HCT116 (cell line): ENCODE data around the gene CTIF. TPM values are rescaled to one million over a fixed set of nuclear protein-coding genes. Genes with fewer than 3 reads are reported as not detected.

Source experiments
- ATAC-seq: fragments of 200-7000 bp; cut with Tn5 transposase; 2 replicates; pipeline ENCODE4 v1.9.1; 2020; ENCODE audit warnings: mild to moderate bottlenecking, moderate library complexity
- BruUV-seq: library from RNA; stranded (reverse); fragments of 400-500 nt; replicated peaks from 2 replicates; lab custom pipeline; 2021; lab: Mats Ljungman, UMichigan
- CTCF ChIA-PET: fragments of 300-600 bp; sonication (Branson Sonifier 250); formaldehyde crosslinking; loops from one replicate; lab custom pipeline; 2021; ENCODE audit warnings: antibody characterized with exemption; lab: Charles Lee
- POLR2A ChIA-PET: fragments of 300-600, 350-600 bp; sonication (Branson Sonifier 250); formaldehyde crosslinking; loops from one replicate; lab custom pipeline; 2021; ENCODE audit warnings: antibody characterized with exemption; lab: Charles Lee
- RAD21 ChIA-PET, 2 experiments: fragments of 300-600 bp; sonication (Branson Sonifier 250); formaldehyde crosslinking; loops; one replicate each; lab custom pipeline; 2023; ENCODE audit warnings: low total read pairs in 2 of 2; ENCODE audit not compliant: uncharacterized antibody in 2 of 2, unreplicated experiment in 2 of 2, low non-redundant PET in 1 of 2; lab: Charles Lee
- DNase-seq: peaks from one replicate; pipeline ENCODE4 v3.0.0-alpha.2; 2010; ENCODE audit warnings: low read depth, low spot score
- H2AFZ ChIP-seq: fragments of 200-600 bp; shearing (Covaris generic), sonication (generic); 2 replicates; pipeline ENCODE4 v1.6.1; 2017; ENCODE audit warnings: low read depth, mixed run types, mixed read lengths, antibody characterized with exemption, low read length; ENCODE audit not compliant: poor library complexity, severe bottlenecking
- H3K27ac ChIP-seq: 2 replicates; pipeline ENCODE4 v1.5.1; 2012; ENCODE audit warnings: low read depth, low read length
- H3K27me3 ChIP-seq: fragments of 200-600 bp; sonication (generic); 2 replicates; pipeline ENCODE4 v1.6.1; 2016; ENCODE audit warnings: mixed run types, low read length, mixed read lengths; ENCODE audit not compliant: insufficient read depth
- H3K36me3 ChIP-seq, 2 experiments: fragments of 200-500 bp in 1 of 2; fragments of 200-600 bp in 1 of 2; sonication (Bioruptor generic) in 1 of 2; sonication (generic) in 1 of 2; 2 replicates each; pipeline versions ENCODE4 v1.5.1 to v1.6.1; 2014 to 2016; ENCODE audit warnings: low read length in 2 of 2, inconsistent platforms in 1 of 2, mixed read lengths in 1 of 2, mixed run types in 1 of 2; ENCODE audit not compliant: insufficient read depth in 2 of 2, control insufficient read depth in 1 of 2
- H3K4me1 ChIP-seq, 2 experiments: fragments of 200-600 bp in 1 of 2; sonication (generic) in 1 of 2; 2 replicates each; pipeline versions ENCODE4 v1.5.1 to v1.6.1; 2012 to 2017; ENCODE audit warnings: low read length in 2 of 2, inconsistent platforms in 1 of 2, mild to moderate bottlenecking in 1 of 2, mixed read lengths in 1 of 2, mixed run types in 1 of 2, moderate library complexity in 1 of 2; ENCODE audit not compliant: insufficient read depth in 2 of 2, control insufficient read depth in 1 of 2
- H3K4me2 ChIP-seq: fragments of 200-600 bp; sonication (generic); 2 replicates; pipeline ENCODE4 v1.6.1; 2017; ENCODE audit warnings: mixed run types, low read length, mixed read lengths
- H3K4me3 ChIP-seq, 2 experiments: fragments of 200-600 bp in 1 of 2; sonication (generic) in 1 of 2; replicated peaks in 1 of 2; 2 replicates each; pipeline ENCODE4 v1.5.1; 2011 to 2016; ENCODE audit warnings: low read length in 2 of 2, control low read depth in 1 of 2, low read depth in 1 of 2, mild to moderate bottlenecking in 1 of 2, mixed read lengths in 1 of 2, mixed run types in 1 of 2
- H3K79me2 ChIP-seq: fragments of 200-600 bp; sonication (generic); 2 replicates; pipeline ENCODE4 v1.6.1; 2017; ENCODE audit warnings: mild to moderate bottlenecking, mixed run types, low read length, moderate library complexity, mixed read lengths; ENCODE audit not compliant: insufficient read depth
- H3K9ac ChIP-seq: fragments of 200-600 bp; sonication (generic); 2 replicates; pipeline ENCODE4 v1.6.1; 2016; ENCODE audit warnings: low read length, mixed read lengths
- H3K9me2 ChIP-seq: fragments of 200-600 bp; sonication (generic), shearing (Covaris generic); 2 replicates; pipeline ENCODE4 v1.6.1; 2017; ENCODE audit warnings: mixed run types, mild to moderate bottlenecking, moderate library complexity; ENCODE audit not compliant: insufficient read depth
- H3K9me3 ChIP-seq, 2 experiments: fragments of 200-500 bp in 1 of 2; fragments of 200-600 bp in 1 of 2; sonication (Bioruptor generic) in 1 of 2; sonication (generic) in 1 of 2; 2 replicates each; pipeline ENCODE4 v1.6.1; 2014 to 2017; ENCODE audit warnings: low read length in 2 of 2, mixed read lengths in 2 of 2, inconsistent platforms in 1 of 2, low read depth in 1 of 2, mild to moderate bottlenecking in 1 of 2, mixed run types in 1 of 2, moderate library complexity in 1 of 2; ENCODE audit not compliant: control insufficient read depth in 1 of 2, insufficient read depth in 1 of 2
- H4K20me1 ChIP-seq: fragments of 200-600 bp; sonication (generic), shearing (Covaris generic); 2 replicates; pipeline ENCODE4 v1.6.1; 2017; ENCODE audit warnings: mixed run types, mild to moderate bottlenecking, moderate library complexity; ENCODE audit not compliant: insufficient read depth
- POLR2AphosphoS5 ChIP-seq: IDR thresholded peaks from 2 replicates; pipeline ENCODE4 v1.6.1; 2011; ENCODE audit warnings: mild to moderate bottlenecking, low read depth, low read length, moderate library complexity
- ZBTB33 ChIP-seq: IDR thresholded peaks from 2 replicates; pipeline ENCODE4 v1.6.1; 2011; ENCODE audit warnings: mild to moderate bottlenecking, low read length, moderate library complexity; ENCODE audit not compliant: insufficient replicate concordance; ENCODE audit errors: extremely low read depth
- intact Hi-C: fragments of 100-400 bp; cut with micrococcal nuclease; formaldehyde crosslinking; loops from 2 replicates; pipeline ENCODE4 v1.10.0; 2022
- total RNA-seq: library from RNA; stranded (reverse); gene quantifications from one replicate; pipeline ENCODE4 v1.2.1, GENCODE V29; 2021; ENCODE audit not compliant: unreplicated experiment

Gene CTIF
- total RNA-seq, 1 experiment from 2014 or later, result 19.7 TPM

- TF ChIP-seq POLR2AphosphoS5, result no peak
- TF ChIP-seq ZBTB33, result no peak
- BruUV-seq, result no TSS peak
- H3K79me2 ChIP-seq, result no peaks in the 10 kb centered on the region
- H3K4me3 ChIP-seq, result no peak overlapping the region
- RAD21 ChIA-PET, result no interaction called here
- peaks cover 22 to 27% of the 10 kb centered on the region in 2 experiments for H3K4me1 ChIP-seq
- no peaks in the 10 kb centered on the region for H3K9me2 ChIP-seq
- H2AFZ ChIP-seq, result no peak overlapping the region
- ATAC-seq, result no peak
- no peak overlapping the region for H3K9ac ChIP-seq
- no peak overlapping the region for H3K27ac ChIP-seq
- no peaks in the 10 kb centered on the region for H3K27me3 ChIP-seq
- H3K36me3 ChIP-seq, result no peaks in the 10 kb centered on the region; a peak in 1 of 4 replicates
- H3K4me2 ChIP-seq, result no peak overlapping the region
- H3K9me3 ChIP-seq, result no peaks in the 10 kb centered on the region
- intact Hi-C loops, result loop anchor here (5.0 to 10.0 kb wide), 3 partner anchors 129 to 641 kb away; partner anchors contain the start of gene CTIF
- POLR2A ChIA-PET, result no interaction called here
- DNase-seq, result no peak
- H4K20me1 ChIP-seq, result no peaks in the 10 kb centered on the region
- CTCF ChIA-PET, result interaction anchor here (3.3 kb wide), 1 partner anchor 188 kb away, joined by 28 read pairs; no protein-coding TSS in a partner anchor
Observed at GRCh38 chr18:48663096-48663930, 124.5 kb downstream of the CTIF start.
